SK-N-SH treated with all-trans-retinoic acid at 6 μM for 48 hours (cell line): ENCODE data around the gene ZNF287.

Experiments used
- ATAC-seq: fragments of 200-7000 bp; cut with Tn5 transposase; 3 replicates; pipeline ENCODE4 v1.9.1; 2020; ENCODE audit warnings: mild to moderate bottlenecking, moderate library complexity
- ARNTL ChIP-seq: fragments of 450-650 bp; formaldehyde crosslinking; IDR thresholded peaks from 2 replicates; pipeline ENCODE4 v1.5.0; 2020; ENCODE audit warnings: low read depth, mild to moderate bottlenecking, moderate library complexity, borderline replicate concordance
- BACH2 ChIP-seq: fragments of 250-450 bp; sonication (Bioruptor Pico); IDR thresholded peaks from 2 replicates; pipeline ENCODE4 v1.9.0; 2021; ENCODE audit warnings: mild to moderate bottlenecking, borderline replicate concordance
- CSDC2 ChIP-seq: fragments of 250-450 bp; sonication (Bioruptor Pico); IDR thresholded peaks from 2 replicates; pipeline ENCODE4 v1.5.0; 2020; ENCODE audit warnings: mild to moderate bottlenecking, moderate library complexity
- ESRRG ChIP-seq: fragments of 250-450 bp; sonication (Bioruptor Pico); IDR thresholded peaks from 2 replicates; pipeline ENCODE4 v1.6.1; 2021; ENCODE audit warnings: mild to moderate bottlenecking
- GLIS3 ChIP-seq: fragments of 250-450 bp; sonication (Bioruptor Pico); IDR thresholded peaks from 2 replicates; pipeline ENCODE4 v1.5.0; 2020; ENCODE audit warnings: mild to moderate bottlenecking, moderate library complexity
- ISL1 ChIP-seq: fragments of 250-450 bp; sonication (Bioruptor Pico); IDR thresholded peaks from 2 replicates; pipeline ENCODE4 v2.1.2; 2022; ENCODE audit warnings: mild to moderate bottlenecking, moderate library complexity
- PPARA ChIP-seq: fragments of 250-450 bp; sonication (Bioruptor Pico); IDR thresholded peaks from 2 replicates; pipeline ENCODE4 v1.5.0; 2020; ENCODE audit warnings: mild to moderate bottlenecking, borderline replicate concordance
- RARB ChIP-seq: fragments of 250-450 bp; sonication (Bioruptor Pico); IDR thresholded peaks from 2 replicates; pipeline ENCODE4 v1.8.0; 2021; ENCODE audit warnings: mild to moderate bottlenecking, moderate library complexity
- TCF4 ChIP-seq: fragments of 250-450 bp; sonication (Bioruptor Pico); IDR thresholded peaks from 2 replicates; pipeline ENCODE4 v1.8.0; 2021; ENCODE audit warnings: mild to moderate bottlenecking, moderate library complexity, borderline replicate concordance
- TOX ChIP-seq: fragments of 250-450 bp; sonication (Bioruptor Pico); IDR thresholded peaks from 2 replicates; pipeline ENCODE4 v1.8.0; 2021; ENCODE audit warnings: mild to moderate bottlenecking, moderate library complexity, borderline replicate concordance
- ZC3H10 ChIP-seq: fragments of 250-450 bp; sonication (Bioruptor Pico); IDR thresholded peaks from 2 replicates; pipeline ENCODE4 v1.5.1; 2021; ENCODE audit warnings: mild to moderate bottlenecking, moderate library complexity
- ZFP3 ChIP-seq: fragments of 250-450 bp; sonication (Bioruptor Pico); IDR thresholded peaks from 2 replicates; pipeline ENCODE4 v1.5.0; 2020; ENCODE audit warnings: mild to moderate bottlenecking, moderate library complexity
- ZFP30 ChIP-seq: fragments of 450-650 bp; formaldehyde crosslinking; IDR thresholded peaks from 2 replicates; pipeline ENCODE4 v1.5.0; 2022; ENCODE audit warnings: mild to moderate bottlenecking, moderate library complexity
- ZNF565 ChIP-seq: fragments of 450-650 bp; formaldehyde crosslinking; conservative IDR thresholded peaks from 2 replicates; pipeline ENCODE4 v1.5.0; 2020; ENCODE audit warnings: low read depth, mild to moderate bottlenecking, moderate library complexity
- ZNF70 ChIP-seq: fragments of 450-650 bp; formaldehyde crosslinking; IDR thresholded peaks from 2 replicates; pipeline ENCODE4 v1.5.0; 2020; ENCODE audit warnings: mild to moderate bottlenecking, moderate library complexity
- ZNF8 ChIP-seq: fragments of 450-650 bp; formaldehyde crosslinking; IDR thresholded peaks from 2 replicates; pipeline ENCODE4 v1.5.0; 2020; ENCODE audit warnings: mild to moderate bottlenecking, moderate library complexity
- TF ChIP-seq, protein P1 (sequence below): fragments of 250-450 bp; sonication (Bioruptor Pico); IDR thresholded peaks from 2 replicates; pipeline ENCODE4 v1.5.0; 2020; ENCODE audit warnings: mild to moderate bottlenecking, moderate library complexity
- TF ChIP-seq, protein P2 (sequence below): fragments of 250-450 bp; sonication (Bioruptor Pico); IDR thresholded peaks from 2 replicates; pipeline ENCODE4 v1.5.1; 2021; ENCODE audit warnings: mild to moderate bottlenecking, moderate library complexity
- TF ChIP-seq, protein P3 (sequence below): fragments of 250-450 bp; sonication (Bioruptor Pico); IDR thresholded peaks from 2 replicates; pipeline ENCODE4 v1.8.0; 2021; ENCODE audit warnings: low read depth, mild to moderate bottlenecking, moderate library complexity, borderline replicate concordance
- TF ChIP-seq, protein P4 (sequence below): fragments of 250-450 bp; sonication (Bioruptor Pico); IDR thresholded peaks from 2 replicates; pipeline ENCODE4 v1.8.0; 2020; ENCODE audit warnings: mild to moderate bottlenecking, moderate library complexity, borderline replicate concordance
- TF ChIP-seq, protein P5 (sequence below): fragments of 250-450 bp; sonication (Bioruptor Pico); IDR thresholded peaks from 2 replicates; pipeline ENCODE4 v1.5.1; 2020; ENCODE audit warnings: low read depth, mild to moderate bottlenecking, moderate library complexity

The ZNF287 gene

DNA sequence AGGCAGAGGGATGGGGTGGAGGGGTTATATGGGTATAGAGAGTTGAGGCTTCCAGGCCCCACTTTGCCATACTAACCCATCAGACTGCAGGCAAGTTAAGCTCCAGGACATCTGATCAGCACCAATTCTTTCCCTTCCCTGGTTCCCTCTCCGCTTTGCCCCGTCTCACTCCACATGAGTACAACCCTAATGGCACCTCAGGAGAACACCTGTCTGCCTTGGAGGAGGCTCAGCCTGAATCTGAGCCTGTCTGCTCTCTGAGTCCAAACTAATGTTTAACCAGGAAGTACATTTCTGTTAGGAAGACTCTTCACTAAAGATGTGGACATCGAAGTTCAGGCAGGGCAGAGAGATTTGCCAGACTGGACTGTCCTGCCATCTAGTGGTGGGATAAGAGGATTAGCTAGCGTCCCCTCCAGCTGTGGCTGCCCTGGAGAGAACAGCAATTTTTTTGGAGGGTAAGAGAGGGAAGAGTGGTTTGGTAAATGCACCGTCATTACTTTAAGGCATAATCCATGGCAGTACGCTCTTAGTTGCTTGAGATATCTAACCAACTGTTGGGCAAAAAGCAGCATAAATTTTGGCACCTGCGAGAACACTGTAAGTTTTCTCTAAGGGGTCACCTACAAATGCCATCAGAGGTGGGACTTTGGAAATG, 47.8 kb downstream of the ZNF287 start:
- peak; percentile 96 for ATAC-seq
- TF ChIP-seq, protein P1, sequence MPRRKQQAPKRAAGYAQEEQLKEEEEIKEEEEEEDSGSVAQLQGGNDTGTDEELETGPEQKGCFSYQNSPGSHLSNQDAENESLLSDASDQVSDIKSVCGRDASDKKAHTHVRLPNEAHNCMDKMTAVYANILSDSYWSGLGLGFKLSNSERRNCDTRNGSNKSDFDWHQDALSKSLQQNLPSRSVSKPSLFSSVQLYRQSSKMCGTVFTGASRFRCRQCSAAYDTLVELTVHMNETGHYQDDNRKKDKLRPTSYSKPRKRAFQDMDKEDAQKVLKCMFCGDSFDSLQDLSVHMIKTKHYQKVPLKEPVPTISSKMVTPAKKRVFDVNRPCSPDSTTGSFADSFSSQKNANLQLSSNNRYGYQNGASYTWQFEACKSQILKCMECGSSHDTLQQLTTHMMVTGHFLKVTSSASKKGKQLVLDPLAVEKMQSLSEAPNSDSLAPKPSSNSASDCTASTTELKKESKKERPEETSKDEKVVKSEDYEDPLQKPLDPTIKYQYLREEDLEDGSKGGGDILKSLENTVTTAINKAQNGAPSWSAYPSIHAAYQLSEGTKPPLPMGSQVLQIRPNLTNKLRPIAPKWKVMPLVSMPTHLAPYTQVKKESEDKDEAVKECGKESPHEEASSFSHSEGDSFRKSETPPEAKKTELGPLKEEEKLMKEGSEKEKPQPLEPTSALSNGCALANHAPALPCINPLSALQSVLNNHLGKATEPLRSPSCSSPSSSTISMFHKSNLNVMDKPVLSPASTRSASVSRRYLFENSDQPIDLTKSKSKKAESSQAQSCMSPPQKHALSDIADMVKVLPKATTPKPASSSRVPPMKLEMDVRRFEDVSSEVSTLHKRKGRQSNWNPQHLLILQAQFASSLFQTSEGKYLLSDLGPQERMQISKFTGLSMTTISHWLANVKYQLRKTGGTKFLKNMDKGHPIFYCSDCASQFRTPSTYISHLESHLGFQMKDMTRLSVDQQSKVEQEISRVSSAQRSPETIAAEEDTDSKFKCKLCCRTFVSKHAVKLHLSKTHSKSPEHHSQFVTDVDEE (CRISPR knock-in tag): no peak
- TF ChIP-seq PPARA (CRISPR knock-in tag) (no peak), GLIS3 (CRISPR knock-in tag) (no peak)
- TF ChIP-seq, all 23 proteins: peak for 0

DNA sequence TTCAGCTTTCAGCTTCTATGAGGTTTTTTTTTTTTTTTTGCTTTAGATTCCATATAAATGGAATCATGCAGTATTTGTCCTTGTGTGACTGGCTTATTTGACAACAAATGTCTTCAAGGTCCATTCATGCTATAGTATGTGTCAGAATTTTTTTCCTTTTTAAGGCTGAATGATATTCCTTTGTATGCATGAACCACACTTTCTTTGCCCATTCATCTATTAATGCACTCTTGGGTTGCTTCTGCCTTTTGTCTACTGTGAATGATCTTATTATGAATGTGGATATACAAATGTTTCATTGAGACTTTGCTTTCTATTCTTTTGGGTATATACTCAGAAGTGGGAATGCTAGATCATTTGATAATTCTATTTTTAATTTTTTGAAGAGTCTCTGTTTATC, 50.0 kb downstream of the ZNF287 start:
- TF ChIP-seq ZC3H10 (CRISPR knock-in tag) (no peak), ZFP30 (CRISPR knock-in tag) (no peak), ZNF70 (CRISPR knock-in tag) (no peak), ZFP3 (no peak), GLIS3 (CRISPR knock-in tag) (no peak), CSDC2 (CRISPR knock-in tag) (no peak), BACH2 (no peak), RARB (CRISPR knock-in tag) (no peak), ESRRG (CRISPR knock-in tag) (no peak), ZNF565 (CRISPR knock-in tag) (no peak), ARNTL (CRISPR knock-in tag) (no peak), TCF4 (CRISPR knock-in tag) (no peak), ZNF8 (CRISPR knock-in tag) (no peak), TOX (CRISPR knock-in tag) (no peak)
- TF ChIP-seq, protein P2, sequence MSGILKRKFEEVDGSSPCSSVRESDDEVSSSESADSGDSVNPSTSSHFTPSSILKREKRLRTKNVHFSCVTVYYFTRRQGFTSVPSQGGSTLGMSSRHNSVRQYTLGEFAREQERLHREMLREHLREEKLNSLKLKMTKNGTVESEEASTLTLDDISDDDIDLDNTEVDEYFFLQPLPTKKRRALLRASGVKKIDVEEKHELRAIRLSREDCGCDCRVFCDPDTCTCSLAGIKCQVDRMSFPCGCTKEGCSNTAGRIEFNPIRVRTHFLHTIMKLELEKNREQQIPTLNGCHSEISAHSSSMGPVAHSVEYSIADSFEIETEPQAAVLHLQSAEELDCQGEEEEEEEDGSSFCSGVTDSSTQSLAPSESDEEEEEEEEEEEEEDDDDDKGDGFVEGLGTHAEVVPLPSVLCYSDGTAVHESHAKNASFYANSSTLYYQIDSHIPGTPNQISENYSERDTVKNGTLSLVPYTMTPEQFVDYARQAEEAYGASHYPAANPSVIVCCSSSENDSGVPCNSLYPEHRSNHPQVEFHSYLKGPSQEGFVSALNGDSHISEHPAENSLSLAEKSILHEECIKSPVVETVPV (CRISPR knock-in tag): no peak
- TF ChIP-seq, protein P3, sequence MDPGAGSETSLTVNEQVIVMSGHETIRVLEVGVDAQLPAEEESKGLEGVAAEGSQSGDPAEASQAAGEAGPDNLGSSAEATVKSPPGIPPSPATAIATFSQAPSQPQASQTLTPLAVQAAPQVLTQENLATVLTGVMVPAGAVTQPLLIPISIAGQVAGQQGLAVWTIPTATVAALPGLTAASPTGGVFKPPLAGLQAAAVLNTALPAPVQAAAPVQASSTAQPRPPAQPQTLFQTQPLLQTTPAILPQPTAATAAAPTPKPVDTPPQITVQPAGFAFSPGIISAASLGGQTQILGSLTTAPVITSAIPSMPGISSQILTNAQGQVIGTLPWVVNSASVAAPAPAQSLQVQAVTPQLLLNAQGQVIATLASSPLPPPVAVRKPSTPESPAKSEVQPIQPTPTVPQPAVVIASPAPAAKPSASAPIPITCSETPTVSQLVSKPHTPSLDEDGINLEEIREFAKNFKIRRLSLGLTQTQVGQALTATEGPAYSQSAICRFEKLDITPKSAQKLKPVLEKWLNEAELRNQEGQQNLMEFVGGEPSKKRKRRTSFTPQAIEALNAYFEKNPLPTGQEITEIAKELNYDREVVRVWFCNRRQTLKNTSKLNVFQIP (CRISPR knock-in tag): no peak
- TF ChIP-seq, protein P1 (CRISPR knock-in tag): no peak
- TF ChIP-seq, protein P4, sequence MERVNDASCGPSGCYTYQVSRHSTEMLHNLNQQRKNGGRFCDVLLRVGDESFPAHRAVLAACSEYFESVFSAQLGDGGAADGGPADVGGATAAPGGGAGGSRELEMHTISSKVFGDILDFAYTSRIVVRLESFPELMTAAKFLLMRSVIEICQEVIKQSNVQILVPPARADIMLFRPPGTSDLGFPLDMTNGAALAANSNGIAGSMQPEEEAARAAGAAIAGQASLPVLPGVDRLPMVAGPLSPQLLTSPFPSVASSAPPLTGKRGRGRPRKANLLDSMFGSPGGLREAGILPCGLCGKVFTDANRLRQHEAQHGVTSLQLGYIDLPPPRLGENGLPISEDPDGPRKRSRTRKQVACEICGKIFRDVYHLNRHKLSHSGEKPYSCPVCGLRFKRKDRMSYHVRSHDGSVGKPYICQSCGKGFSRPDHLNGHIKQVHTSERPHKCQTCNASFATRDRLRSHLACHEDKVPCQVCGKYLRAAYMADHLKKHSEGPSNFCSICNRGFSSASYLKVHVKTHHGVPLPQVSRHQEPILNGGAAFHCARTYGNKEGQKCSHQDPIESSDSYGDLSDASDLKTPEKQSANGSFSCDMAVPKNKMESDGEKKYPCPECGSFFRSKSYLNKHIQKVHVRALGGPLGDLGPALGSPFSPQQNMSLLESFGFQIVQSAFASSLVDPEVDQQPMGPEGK (CRISPR knock-in tag): no peak
- no peak for ATAC-seq

DNA sequence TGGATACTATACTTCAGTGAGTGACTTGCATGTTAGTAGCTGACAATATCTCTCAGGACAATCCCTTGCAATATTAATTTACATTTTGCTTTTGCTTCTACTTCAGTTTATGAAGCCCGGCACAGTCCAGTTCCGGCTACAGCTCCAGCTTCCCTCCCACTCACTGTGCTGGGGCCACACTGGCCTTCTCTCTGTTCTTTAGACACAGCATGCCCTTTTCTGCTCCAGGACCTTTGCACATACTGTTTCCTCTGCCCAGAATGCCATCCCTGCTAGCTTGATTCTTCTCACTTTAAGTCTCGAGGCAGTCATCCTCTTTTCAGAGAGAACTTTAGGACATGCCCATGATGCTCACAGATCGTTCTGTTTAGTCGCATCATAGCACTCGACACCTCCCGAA, 51.5 kb downstream of the ZNF287 start:
- ATAC-seq: no peak
- no peak for TF ChIP-seq ZFP30 (CRISPR knock-in tag)
- no peak for TF ChIP-seq ZNF8 (CRISPR knock-in tag)
- TF ChIP-seq ISL1 (CRISPR knock-in tag): no peak
- TF ChIP-seq TOX (CRISPR knock-in tag): no peak
- TF ChIP-seq ZC3H10 (CRISPR knock-in tag): no peak
- TF ChIP-seq ESRRG (CRISPR knock-in tag): no peak
- no peak for TF ChIP-seq ARNTL (CRISPR knock-in tag)
- no peak for TF ChIP-seq ZFP3
- no peak for TF ChIP-seq ZNF70 (CRISPR knock-in tag)
- TF ChIP-seq, protein P1 (CRISPR knock-in tag): no peak
- no peak for TF ChIP-seq TCF4 (CRISPR knock-in tag)
- TF ChIP-seq, protein P5, sequence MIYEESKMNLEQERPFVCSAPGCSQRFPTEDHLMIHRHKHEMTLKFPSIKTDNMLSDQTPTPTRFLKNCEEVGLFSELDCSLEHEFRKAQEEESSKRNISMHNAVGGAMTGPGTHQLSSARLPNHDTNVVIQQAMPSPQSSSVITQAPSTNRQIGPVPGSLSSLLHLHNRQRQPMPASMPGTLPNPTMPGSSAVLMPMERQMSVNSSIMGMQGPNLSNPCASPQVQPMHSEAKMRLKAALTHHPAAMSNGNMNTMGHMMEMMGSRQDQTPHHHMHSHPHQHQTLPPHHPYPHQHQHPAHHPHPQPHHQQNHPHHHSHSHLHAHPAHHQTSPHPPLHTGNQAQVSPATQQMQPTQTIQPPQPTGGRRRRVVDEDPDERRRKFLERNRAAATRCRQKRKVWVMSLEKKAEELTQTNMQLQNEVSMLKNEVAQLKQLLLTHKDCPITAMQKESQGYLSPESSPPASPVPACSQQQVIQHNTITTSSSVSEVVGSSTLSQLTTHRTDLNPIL (CRISPR knock-in tag): no peak
- TF ChIP-seq ZNF565 (CRISPR knock-in tag): no peak
